ENCODE data around the gene PSENEN.
"Not testable (repeated sequence)": the region's sequence is repeated elsewhere in the genome, so short reads cannot be mapped to it uniquely, and the experiment has no call there.

PSENEN gene

GRCh38 chr19:35788205-35788960 is 42.9 kb downstream of the PSENEN start:
- no peak for DNase-seq (ENCODE audit: low read depth in 2 of 2)

GRCh38 chr19:35789195-35789977 is 43.9 kb downstream of the PSENEN start:
- no peak for DNase-seq (ENCODE audit: low read depth in 2 of 2)

- DNase-seq (ENCODE audit: low read depth in 2 of 2) = no peak
These were observed 44.8 kb downstream of the PSENEN start for GRCh38 chr19:35789978-35790944.

- no peak for DNase-seq (ENCODE audit: low read depth in 2 of 2)
These were observed 45.7 kb downstream of the PSENEN start for GRCh38 chr19:35790981-35791813.

GRCh38 chr19:35791814-35792279 is 46.4 kb downstream of the PSENEN start:
- no peak for DNase-seq (ENCODE audit: low read depth in 2 of 2)

- no peak for DNase-seq (ENCODE audit: low read depth in 2 of 2)
These were observed 46.9 kb downstream of the PSENEN start for GRCh38 chr19:35792312-35792711.

- DNase-seq (ENCODE audit: low read depth in 2 of 2) = no peak
These were observed 47.4 kb downstream of the PSENEN start for GRCh38 chr19:35792888-35793287.

- no peak for DNase-seq (ENCODE audit: low read depth in 2 of 2)
These were observed 48.1 kb downstream of the PSENEN start for GRCh38 chr19:35793381-35794165.

GRCh38 chr19:35795564-35795963 is 50.1 kb downstream of the PSENEN start:
- DNase-seq (ENCODE audit: low read depth in 2 of 2) = not testable (repeated sequence)

Measured in stimulated activated CD4-positive, alpha-beta T cell treated with anti-CD3 and anti-CD28 coated beads, Interleukin-4, amount 100 ng/mL, for 48 hours (primary cell).